ENCODE data around the gene URB1.
"Not testable (repeated sequence)": the region's sequence is repeated elsewhere in the genome, so short reads cannot be mapped to it uniquely, and the experiment has no call there.

URB1 gene

DNA sequence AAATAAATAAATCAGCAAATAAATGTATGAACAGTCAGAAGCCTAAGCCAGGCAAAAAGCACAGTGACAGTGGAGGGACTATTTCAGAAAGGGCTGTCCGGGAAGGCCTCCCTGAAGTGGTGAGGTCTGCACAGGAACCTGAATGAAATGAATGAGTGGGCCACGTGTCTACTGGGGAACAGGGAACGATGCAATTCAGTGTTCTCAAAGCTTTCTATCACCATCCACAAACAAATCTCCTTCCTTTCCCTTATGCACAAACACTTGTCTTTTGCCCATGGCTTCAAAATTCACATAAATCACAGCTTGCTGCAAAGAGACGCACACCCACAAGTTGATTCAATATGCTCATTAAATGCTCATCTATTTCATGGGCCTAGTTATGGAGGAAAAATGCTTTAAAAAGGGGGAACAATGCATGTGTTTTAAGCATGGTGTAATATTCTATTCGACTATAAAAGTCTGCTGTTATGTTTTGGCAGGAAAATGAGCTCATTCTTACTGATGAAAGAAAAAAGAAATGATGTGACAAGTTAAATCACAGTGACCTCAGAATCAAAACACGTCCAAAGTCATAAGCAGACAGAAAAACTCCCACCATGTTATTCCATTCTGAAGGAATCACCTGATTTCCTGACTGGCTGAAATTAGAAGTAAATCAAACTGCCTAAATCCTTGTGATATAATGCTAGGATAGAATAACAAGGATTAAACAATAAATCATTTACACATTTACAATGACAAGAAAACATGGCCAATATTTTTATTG lies 21.6 kb downstream of the URB1 start:
- no peak for DNase-seq

DNA sequence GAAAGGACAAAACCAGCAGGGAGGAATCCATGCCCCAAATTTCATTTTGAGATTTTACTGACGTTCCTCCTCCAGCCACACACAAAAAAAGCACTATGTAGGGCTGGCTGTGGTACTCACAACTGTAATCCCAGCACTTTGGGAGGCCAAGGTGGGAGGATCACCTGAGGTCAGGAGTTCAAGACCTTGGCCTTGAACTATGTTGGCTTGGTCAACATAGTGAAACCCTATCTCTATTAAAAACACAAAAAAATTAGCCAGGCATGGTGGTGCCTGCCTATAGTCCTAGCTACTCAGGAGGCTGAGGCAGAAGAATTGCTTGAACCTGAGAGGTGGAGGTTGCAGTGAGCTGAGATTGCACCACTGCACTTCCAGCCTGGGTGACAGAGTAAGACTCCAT lies 23.9 kb downstream of the URB1 start:
- not testable (repeated sequence) for H3K9me3 ChIP-seq; H3K4me1 ChIP-seq; H3K4me3 ChIP-seq (ENCODE audit: low read depth, low read length); DNase-seq; H3K27me3 ChIP-seq
- peaks cover 71% of the 10 kb centered on the region for H3K36me3 ChIP-seq

More for the DNA sequence above, 21.6 kb downstream of the URB1 start:
- no peaks in the 10 kb centered on the region for H3K27me3 ChIP-seq
- H3K9me3 ChIP-seq = no peaks in the 10 kb centered on the region
- TF ChIP-seq, protein P1, sequence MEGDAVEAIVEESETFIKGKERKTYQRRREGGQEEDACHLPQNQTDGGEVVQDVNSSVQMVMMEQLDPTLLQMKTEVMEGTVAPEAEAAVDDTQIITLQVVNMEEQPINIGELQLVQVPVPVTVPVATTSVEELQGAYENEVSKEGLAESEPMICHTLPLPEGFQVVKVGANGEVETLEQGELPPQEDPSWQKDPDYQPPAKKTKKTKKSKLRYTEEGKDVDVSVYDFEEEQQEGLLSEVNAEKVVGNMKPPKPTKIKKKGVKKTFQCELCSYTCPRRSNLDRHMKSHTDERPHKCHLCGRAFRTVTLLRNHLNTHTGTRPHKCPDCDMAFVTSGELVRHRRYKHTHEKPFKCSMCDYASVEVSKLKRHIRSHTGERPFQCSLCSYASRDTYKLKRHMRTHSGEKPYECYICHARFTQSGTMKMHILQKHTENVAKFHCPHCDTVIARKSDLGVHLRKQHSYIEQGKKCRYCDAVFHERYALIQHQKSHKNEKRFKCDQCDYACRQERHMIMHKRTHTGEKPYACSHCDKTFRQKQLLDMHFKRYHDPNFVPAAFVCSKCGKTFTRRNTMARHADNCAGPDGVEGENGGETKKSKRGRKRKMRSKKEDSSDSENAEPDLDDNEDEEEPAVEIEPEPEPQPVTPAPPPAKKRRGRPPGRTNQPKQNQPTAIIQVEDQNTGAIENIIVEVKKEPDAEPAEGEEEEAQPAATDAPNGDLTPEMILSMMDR (IDR thresholded peaks at IDR 0.05; ENCODE audit: low read depth, low read length) = no peak
- H3K36me3 ChIP-seq = peaks cover 67% of the 10 kb centered on the region
- H3K4me1 ChIP-seq = no peaks in the 10 kb centered on the region
- no peak overlapping the region for H3K4me3 ChIP-seq (ENCODE audit: low read depth, low read length)

DNA sequence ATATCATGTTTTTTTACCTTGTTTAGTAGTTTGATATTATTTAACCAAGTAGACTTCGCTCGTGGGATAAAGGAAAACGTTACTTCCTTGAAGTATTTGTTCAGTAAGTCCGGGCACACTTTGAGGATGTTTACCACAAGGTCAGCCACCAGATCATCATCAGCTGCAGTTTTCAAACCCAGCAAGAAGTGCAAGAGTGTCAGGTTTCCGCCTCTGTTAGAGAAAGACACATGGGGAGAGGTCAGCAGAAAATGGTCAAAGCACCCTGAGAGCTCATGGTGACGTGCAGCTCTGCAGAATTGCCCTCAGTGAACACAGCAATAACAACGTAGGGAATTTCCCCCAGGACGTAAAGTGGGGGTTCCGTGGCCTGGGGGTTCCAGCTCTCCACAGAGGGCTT lies 24.4 kb downstream of the URB1 start:
- TF ChIP-seq, protein P1 (IDR thresholded peaks at IDR 0.05; ENCODE audit: low read depth, low read length) = no peak
- no peak overlapping the region for H3K4me3 ChIP-seq (ENCODE audit: low read depth, low read length)
- peaks cover 72% of the 10 kb centered on the region for H3K36me3 ChIP-seq
- DNase-seq = no peak
- no peaks in the 10 kb centered on the region for H3K9me3 ChIP-seq
- no peaks in the 10 kb centered on the region for H3K27me3 ChIP-seq
- no peaks in the 10 kb centered on the region for H3K4me1 ChIP-seq

DNA sequence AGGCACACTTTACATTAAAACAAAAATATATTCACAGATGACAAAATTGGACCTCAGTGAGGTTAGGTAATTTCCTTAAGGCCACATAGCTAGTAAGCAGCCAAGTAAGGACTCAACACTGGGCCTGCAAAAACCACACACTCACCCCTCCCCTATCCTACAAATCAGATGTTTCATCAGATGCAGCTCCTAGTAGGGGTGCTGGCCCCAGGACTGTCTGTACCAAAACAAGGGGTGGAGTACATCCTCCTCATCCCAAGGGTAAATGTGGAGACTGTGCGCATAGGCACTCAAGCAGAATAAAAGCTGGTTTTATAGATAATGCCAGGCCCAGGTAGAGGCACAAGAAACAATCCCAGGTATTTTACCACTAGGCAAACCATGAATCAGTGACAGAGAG lies 25.7 kb downstream of the URB1 start:
- TF ChIP-seq, protein P1 (IDR thresholded peaks at IDR 0.05; ENCODE audit: low read depth, low read length) = no peak
- no peak overlapping the region for H3K4me3 ChIP-seq (ENCODE audit: low read depth, low read length)
- no peaks in the 10 kb centered on the region for H3K9me3 ChIP-seq
- no peaks in the 10 kb centered on the region for H3K27me3 ChIP-seq
- no peaks in the 10 kb centered on the region for H3K4me1 ChIP-seq
- no peak for DNase-seq
- H3K36me3 ChIP-seq = peaks cover 73% of the 10 kb centered on the region

DNA sequence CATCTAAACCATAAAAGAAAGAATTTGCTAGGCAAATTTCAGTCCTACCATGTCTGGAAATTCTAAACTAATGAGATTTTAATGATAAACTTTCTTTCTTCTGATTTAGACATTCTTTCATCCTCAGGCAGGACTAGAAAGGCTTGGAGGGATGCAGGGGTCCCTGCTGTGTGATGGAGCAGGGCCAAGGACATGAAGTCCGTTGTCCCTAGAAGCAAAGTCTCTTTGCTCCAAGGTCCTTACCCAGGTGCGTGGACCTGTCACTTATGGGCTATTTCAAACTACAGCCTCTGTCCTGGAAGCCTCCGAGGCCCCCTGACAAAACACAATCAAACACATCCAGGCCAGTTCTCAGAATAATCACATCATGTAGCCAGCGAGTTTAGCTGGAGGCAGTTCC lies 26.6 kb downstream of the URB1 start:
- H3K36me3 ChIP-seq = peaks cover 71% of the 10 kb centered on the region
- H3K4me1 ChIP-seq = no peaks in the 10 kb centered on the region
- H3K4me3 ChIP-seq (ENCODE audit: low read depth, low read length) = no peak overlapping the region
- DNase-seq = no peak
- H3K27me3 ChIP-seq = no peaks in the 10 kb centered on the region
- no peaks in the 10 kb centered on the region for H3K9me3 ChIP-seq
- TF ChIP-seq, protein P1 (IDR thresholded peaks at IDR 0.05; ENCODE audit: low read depth, low read length) = no peak

DNA sequence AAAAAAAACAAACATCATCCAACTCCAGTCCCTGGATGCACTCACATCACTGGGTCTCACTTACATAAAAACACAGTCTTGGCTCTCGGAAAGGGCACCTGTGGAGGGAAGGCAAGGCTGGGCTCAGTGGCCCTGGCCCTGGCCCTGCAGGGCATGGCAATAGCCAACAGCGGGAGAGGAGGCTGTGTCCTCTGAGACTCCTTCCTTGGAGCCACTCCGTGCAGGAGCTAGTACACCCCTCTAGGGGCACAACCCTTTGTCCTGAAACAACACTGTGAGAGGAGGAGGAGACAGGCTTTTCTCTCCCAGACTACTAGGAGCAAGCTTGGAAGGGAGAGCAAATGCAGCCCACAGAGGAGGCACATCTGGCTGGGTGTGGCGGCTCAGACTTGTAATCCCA lies 28.0 kb downstream of the URB1 start:
- TF ChIP-seq, protein P1 (IDR thresholded peaks at IDR 0.05; ENCODE audit: low read depth, low read length) = no peak
- Histone ChIP-seq H3K9me3 (no peaks in the 10 kb centered on the region), H3K4me3 (ENCODE audit: low read depth, low read length) (no peak overlapping the region), H3K36me3 (peaks cover 76% of the 10 kb centered on the region), H3K4me1 (no peaks in the 10 kb centered on the region), H3K27me3 (no peaks in the 10 kb centered on the region)
- DNase-seq = no peak

All from BE2C (cell line).